NAMALWA (cell line): ENCODE measurements around the gene ATP5MK.
"Not testable (repeated sequence)": the region's sequence is repeated elsewhere in the genome, so short reads cannot be mapped to it uniquely, and the experiment has no call there.

Experiments used
- DNase-seq: peaks from one replicate; pipeline ENCODE4 v3.0.0-alpha.2; 2015; ENCODE audit warnings: low spot score

ATP5MK gene

DNA sequence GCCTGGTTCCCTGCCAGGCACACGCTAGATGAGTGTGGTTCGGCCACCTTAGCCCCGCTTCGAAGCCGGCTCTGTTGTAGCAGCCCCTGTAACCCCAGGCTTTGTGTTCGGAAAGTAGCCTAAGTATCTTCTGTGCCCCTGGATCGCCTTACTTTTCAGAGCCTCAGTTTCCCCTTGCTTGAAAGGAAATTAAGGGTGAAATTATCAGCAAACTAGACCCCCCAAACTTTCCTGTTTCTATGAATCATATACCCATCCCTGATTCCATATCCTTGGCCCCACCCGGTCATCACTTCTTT is 463 bp upstream of the ATP5MK start:
- no peak for DNase-seq

DNA sequence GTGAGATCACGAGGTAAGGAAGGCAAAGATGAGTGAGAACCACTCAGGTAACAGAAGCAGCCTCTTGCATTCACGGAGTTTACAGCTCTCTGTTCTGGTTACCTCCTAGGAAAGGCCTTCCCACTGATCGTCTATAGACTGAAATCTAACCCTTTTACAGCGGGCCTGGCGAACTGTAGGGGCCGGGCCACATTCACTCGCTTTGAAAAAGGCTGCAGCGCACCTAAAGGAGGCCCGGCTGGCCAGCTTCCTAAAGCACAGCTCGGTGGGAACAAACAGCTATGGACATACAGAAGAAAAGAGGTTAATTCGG is 565 bp downstream of the ATP5MK start:
- peak; percentile 23 for DNase-seq

- no peak for DNase-seq
Measured at GRCh38 chr10:103394180-103394579, 2.1 kb downstream of the ATP5MK start.

GRCh38 chr10:103382769-103383168 is 13.5 kb downstream of the ATP5MK start:
- no peak for DNase-seq

DNA sequence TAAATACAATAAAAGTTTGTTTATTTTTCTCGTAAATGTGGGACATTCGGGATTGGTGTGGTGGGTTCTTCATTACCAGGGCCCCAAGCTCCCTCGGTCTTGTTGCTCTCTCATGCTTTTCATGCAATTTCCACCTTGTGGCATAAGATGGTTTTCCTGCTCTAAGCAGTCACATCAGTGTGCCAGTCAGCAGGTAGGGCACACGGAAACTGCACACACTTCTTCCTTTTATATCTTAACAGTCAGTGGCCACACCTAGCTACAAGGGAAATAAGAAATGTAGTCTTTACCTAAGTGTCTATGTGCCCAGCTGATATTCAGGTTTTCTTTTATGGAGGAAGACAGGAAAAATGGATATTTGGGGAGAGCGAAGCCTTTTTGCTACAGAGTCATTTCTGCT is 22.0 kb downstream of the ATP5MK start:
- DNase-seq = no peak

GRCh38 chr10:103373544-103373943 is 22.7 kb downstream of the ATP5MK start:
- no peak for DNase-seq

GRCh38 chr10:103367782-103368518 is 28.3 kb downstream of the ATP5MK start, which contains the start of gene TAF5:
TAF5 (plus strand) TSS chr10:103367976; CDS start chr10:103367990, 14 bp downstream.
- peak; percentile 98 for DNase-seq

GRCh38 chr10:103367379-103367781 is 28.9 kb downstream of the ATP5MK start:
- DNase-seq = no peak

DNA sequence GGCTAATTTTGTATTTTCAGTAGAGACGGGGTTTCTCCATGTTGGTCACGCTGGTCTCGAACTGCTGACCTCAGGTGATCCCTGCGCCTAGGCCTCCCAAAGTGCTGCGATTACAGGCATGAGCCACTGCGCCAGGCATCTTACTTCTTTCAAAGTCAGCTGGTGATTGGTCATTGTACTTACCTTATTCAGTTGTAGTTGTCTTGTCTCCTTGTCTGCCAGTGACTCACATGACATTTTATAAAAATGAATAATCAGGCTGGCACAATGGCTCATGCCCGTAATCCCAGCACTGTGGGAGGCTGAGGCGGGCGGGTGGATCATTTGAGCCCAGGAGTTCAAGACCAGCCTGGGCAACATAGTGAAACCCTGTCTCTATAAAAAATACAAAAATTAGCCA is 35.5 kb downstream of the ATP5MK start:
- not testable (repeated sequence) for DNase-seq

GRCh38 chr10:103359493-103359892 is 36.8 kb downstream of the ATP5MK start:
- not testable (repeated sequence) for DNase-seq

- no peak for DNase-seq
Measured at GRCh38 chr10:103355906-103356599, 40.2 kb downstream of the ATP5MK start.

- DNase-seq = not testable (repeated sequence)
Measured at GRCh38 chr10:103354567-103354966, 41.7 kb downstream of the ATP5MK start.

DNA sequence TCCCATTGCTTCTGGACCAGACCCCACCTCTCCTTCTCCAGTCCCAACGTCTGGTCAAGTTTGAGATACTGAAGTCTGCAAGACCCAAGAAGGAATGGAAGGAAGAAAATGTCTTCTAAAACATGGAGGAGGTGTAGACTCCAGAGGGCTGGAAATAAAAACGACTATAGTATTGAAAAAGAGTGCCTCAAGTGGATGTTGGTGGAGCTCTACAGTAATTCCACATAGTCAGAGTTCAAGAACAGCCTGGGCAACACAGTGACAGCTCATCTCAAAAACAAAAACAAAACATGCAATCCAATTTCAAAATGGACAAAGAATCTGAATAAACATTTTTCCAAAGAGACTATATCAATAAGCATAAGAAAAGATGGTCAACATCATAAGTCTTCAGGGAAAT is 43.0 kb downstream of the ATP5MK start:
- peak; percentile 39 for DNase-seq

DNA sequence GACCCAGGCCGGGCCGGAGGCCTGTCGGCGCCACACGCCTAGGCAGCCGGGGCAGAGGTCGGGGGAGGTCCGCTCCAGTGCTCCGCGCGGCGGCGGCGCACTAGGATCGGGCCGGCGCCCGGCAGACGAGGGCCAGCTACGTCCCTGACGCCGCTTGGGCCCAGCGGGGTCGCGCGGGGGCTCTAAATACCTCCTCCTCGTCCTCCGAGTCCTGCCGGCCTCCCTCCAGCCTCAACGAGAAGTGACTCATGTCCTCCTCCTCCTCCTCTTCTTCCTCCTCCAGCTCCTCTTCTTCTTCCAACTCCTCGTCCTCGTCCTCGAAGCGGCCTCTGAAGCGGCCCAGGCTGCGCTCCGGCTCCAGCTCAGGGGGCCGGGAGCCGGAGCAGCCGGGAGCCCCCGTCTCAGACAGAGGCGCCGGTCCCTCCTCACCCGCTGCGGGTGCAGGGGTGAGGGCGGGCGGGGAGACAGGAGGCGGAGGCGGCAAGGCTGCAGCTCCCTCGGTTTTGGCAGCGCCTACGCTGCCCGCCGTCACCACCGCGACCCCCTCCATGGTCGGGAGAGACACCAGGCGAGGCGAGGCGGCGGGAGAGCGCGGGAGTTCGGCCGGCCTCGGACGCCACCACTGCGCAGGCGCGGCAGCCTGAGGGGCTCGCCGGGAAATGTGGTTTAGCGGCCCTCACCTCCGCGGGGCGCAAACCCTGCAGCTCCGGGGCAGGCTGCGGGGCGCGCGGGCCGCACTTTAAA is 45.6 kb downstream of the ATP5MK start, which contains the start of gene PCGF6:
Gene PCGF6 (minus strand): TSS at position 624 of the 744 bp plus-strand sequence. CDS start 74 bp downstream, at position 550.
- DNase-seq = peak; percentile 88

- DNase-seq = no peak
Measured at GRCh38 chr10:103350175-103350516, 46.1 kb downstream of the ATP5MK start.
